ENCODE measurements around the gene MVD.

The MVD gene

DNA sequence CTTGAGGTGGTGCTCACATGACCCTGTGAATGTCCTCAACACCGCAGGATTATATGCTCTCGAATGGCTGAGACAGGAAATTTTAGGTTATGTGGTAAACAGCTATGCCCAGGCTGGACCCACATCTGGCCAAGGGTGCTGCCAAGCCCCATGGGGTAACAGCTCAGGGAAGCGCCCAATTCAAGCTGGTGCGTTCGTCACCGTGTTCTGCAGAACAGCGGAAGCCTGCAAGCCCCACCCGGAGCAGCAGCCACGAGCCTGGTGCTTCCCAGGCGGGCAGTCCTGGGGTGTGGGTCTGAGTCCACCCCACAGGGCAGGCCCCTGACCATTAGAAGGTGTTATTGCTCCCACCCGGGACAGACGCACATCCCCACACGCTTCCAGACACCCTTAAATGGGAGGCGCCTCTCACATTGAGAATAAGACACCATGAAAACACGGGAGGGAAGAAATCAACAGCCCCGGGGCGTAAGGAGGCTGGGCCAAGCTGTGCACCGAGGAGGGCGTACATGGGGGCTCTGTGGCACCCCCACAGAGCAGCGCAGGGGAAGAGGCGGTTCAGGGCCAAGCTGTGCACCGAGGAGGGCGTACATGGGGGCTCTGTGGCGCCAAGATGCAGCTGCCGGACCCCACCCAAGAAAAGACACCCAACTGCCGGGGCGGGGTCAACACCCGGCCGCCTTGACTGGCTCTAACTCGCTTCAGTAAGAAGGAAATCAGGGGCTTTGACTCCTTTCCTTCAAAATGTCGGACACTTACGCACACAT is 9.1 kb downstream of the MVD start:
- DNase-seq: no peak

GRCh38 chr16:88653101-88653500 is 9.8 kb downstream of the MVD start:
- DNase-seq: no peak

- DNase-seq: no peak
These were observed 10.2 kb downstream of the MVD start for GRCh38 chr16:88652762-88653063.

- DNase-seq: no peak
These were observed 10.7 kb downstream of the MVD start for GRCh38 chr16:88651989-88652761.

DNA sequence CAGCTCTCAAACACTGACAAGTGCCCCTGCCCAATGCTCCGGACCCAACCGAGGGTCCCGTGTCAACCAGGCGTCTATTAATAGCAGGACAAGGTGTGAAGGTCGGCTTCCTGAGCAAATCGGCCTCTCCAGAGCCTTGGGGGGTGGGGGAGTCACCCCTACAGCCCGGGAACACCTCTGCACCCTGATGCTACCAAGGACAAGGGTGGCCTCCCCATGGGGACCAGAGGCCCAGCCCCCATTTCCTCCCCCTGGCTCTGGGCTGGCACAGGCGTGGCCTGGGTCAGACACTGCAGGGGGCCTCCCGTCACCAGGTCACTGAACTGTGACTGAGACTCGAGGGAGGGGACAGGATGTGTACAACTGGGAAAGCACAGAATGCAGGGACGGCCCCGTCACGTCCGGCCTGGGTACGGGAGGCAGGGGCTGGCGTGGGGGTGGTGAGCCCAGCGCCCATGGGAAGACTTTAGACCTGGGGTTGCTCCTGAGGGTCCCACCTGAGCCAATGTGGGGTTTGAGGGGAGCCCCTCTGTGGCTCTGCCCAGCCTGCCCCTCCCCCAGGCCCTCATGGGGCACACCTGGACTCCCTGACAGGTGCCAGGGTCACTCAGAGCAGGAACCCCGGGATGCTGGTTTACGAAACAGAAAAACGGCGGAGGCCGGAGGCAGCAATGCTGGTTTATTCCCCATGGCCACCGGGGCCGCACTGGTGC is 11.5 kb downstream of the MVD start:
- DNase-seq: no peak

DNA sequence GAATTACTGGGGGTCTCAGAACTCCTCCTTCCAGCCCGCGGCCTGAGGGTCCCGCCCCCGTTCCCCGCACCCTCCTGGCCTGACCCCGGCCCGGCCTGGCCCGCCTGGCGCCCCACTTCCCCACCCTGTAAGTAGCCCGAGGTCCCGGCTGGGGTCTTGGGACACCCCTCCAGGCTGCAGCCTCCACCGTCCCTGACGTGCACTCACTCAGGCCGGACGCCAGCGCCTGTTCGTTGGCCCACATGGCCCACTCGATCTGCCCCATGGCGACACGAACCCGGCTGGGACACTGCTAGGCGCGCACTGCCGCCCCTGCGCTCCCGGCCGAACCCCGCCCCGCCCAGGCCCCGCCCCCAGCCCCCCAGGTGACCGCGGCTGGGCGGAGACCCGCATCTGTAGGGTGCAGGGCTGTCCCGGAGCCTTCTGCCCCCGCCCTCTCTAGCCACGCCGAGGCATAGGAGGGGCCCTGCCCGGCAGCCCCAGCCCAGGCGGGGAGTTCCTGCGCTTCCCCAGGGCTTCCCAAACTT is 12.1 kb downstream of the MVD start, which contains the start of gene CYBA:
Gene CYBA (minus strand): TSS at position 305 of the 527 bp plus-strand sequence. CDS start 40 bp downstream, at position 265.
- no peak for DNase-seq

DNA sequence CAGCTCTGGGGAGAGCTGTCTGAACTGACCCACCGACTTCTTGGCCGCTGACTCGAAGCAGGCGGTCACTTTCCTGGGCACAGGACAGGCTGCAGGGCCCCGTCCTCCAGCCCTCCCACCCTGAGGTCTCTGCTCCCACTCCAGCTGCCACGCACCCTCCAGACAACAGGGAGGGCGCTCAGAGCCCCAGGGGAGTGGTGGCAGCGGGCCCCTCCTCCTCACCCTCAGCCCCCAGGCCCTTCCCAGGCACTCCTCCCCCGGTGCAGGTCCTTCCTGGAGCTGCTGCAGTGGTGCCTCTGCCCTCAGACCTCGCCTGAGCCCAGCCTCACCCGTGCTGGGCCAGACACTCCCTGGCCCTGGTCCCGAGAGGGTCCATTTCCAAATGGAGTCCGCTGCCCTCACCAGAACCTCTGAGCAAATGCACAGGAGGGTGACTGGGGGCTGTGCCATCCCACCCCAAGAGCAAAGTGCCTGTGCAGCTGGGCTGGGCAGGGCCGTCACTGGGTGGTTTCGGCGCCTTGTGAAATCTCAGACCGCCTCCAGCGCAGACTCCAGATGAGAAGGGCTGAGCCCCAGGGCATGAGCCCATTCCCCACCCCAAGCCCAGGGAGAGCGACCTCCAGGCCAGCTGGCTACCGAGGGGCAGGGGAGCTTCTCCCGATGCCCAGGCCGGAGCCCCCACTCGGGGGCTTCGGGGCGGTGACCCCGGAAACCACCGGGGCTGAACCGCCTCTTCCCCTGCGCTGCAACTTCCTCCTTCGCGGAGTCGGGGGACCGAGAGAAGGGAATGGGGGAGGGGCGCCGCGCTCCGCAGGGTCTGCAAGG is 12.8 kb downstream of the MVD start:
- no peak for DNase-seq

DNA sequence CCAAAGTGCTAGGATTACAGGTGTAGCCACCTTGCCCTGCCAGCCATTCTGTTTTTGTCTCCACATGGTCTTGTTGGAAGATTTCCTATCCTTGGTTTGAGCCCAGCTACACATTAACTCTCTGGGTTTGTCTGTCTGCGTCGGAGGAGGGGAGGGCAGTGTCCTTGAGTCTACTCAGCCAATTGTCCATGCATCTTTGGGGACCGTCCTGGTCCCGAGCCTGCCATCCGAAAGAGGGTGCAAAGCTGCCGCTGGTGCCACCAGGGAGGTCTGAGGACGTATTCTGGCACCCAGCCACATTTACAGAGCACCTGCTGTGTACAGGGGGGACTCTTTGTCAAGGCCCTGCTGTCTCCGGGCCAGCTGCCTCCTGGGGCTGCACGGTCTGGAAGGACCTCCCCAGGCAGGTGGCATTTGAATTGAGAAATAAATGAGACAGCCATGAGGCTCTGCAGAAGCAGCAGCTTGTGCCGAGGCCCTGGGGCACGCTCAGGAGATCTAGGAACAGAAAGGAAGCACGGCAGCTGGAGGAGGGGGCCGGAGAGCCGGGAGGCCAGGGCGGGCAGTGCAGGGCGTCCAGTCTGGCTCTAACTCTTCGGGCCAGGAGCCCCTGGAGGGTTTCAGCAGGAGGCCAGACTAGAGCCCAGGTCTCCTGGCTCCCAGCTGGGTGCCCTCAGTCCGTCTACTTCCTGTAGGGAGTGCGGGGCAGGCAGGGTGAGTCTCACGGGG is 13.5 kb downstream of the MVD start:
- no peak for DNase-seq

- DNase-seq: no peak
These were observed 15.5 kb downstream of the MVD start for GRCh38 chr16:88647178-88648070.

DNA sequence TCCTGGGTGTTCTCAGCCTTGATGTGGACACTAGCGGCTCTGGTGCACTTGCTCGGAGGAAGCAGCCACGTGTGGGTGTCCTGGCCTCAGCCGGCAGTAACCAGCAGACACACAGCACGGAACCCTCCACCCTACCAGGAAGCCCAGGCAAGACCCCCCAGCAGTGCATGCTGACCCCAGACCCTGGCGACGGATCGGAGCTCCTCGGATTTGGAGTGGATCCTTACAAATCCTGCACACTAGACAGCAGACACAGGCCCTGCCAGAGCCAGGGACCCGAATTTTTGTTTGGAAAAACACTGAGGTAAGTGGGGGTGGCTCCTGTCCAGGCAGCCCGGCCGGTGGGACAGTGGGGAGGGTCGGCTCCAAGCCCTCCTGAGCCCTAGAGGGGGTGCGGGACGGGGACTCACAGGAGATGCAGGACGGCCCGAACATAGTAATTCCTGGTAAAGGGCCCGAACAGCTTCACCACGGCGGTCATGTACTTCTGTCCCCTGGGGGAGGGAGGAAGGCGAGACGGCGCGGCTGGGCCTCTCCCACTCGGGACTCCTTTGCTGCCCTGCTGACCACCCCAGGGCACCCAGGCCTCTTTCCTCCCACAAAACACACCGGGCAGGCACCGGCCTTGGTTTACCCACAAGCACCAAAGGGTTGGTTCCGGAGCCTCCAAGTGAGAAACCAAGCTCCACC is 16.4 kb downstream of the MVD start:
- DNase-seq: no peak

DNA sequence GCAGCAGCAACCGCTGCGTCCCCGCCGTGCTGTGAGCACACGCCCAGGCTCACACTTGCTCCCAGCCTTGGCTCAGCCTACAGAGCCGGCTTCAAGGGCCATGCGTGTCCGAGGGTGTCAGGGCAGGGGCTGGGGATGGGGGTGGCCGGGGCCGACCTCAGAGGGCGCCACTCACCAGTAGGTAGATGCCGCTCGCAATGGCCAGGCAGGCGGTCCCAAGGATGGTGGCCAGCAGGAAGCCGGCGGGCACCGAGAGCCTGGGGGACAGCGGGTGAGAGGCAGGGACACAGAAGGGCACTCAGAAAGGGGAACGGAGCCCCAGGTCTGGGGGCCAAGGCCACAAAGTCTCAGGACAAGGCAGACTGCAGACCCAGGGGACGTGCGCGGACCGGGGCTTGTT is 16.9 kb downstream of the MVD start:
- no peak for DNase-seq

GRCh38 chr16:88645455-88645854 is 17.4 kb downstream of the MVD start:
- no peak for DNase-seq

- DNase-seq: no peak
These were observed 19.3 kb downstream of the MVD start for GRCh38 chr16:88643644-88643932.

GRCh38 chr16:88642881-88643643 is 19.8 kb downstream of the MVD start:
- DNase-seq: no peak

DNA sequence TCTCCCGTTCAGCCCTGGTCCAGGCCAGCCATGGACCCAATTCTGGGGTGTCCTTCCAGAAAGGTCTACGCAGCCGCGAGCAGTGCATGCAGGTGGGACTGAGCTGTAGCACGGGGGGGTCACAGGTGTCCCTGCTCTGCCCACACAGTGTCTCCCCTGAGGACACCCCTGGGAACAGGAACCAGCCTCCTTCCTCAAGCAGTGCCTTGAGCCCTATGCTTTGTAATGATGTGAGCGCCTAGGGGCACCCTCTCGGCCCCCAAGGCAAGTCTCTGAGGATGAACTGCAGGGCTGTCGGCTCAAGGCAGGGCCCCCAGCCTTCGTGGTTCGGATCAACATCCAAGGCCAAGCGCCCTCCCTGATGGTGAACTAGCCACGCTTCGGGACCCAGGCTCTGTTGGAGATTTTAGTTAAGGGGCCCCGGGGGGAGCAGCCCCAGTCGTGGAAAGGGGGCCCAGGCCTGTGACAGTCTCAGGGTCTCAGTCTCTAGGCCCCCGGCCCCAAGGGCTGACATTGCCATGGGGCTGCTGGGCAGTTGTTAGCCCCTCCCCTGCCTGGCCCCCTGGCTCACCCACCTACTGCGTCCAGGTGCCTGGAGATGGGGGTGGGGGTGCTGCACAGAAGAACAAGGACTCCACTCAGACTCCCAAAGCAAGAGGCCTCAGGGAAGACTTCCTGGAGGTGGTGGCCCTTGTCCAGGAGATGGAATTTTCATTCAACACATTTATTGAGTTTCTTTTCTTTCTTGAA is 22.2 kb downstream of the MVD start:
- no peak for DNase-seq

DNA sequence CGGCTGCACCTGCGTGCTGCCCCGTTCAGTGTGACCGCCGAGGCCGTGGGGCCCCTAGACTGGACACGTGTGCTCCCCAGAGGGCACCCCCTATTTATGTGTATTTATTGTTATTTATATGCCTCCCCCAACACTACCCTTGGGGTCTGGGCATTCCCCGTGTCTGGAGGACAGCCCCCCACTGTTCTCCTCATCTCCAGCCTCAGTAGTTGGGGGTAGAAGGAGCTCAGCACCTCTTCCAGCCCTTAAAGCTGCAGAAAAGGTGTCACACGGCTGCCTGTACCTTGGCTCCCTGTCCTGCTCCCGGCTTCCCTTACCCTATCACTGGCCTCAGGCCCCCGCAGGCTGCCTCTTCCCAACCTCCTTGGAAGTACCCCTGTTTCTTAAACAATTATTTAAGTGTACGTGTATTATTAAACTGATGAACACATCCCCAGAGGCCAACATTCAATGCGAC is 22.8 kb downstream of the MVD start:
- no peak for DNase-seq

DNA sequence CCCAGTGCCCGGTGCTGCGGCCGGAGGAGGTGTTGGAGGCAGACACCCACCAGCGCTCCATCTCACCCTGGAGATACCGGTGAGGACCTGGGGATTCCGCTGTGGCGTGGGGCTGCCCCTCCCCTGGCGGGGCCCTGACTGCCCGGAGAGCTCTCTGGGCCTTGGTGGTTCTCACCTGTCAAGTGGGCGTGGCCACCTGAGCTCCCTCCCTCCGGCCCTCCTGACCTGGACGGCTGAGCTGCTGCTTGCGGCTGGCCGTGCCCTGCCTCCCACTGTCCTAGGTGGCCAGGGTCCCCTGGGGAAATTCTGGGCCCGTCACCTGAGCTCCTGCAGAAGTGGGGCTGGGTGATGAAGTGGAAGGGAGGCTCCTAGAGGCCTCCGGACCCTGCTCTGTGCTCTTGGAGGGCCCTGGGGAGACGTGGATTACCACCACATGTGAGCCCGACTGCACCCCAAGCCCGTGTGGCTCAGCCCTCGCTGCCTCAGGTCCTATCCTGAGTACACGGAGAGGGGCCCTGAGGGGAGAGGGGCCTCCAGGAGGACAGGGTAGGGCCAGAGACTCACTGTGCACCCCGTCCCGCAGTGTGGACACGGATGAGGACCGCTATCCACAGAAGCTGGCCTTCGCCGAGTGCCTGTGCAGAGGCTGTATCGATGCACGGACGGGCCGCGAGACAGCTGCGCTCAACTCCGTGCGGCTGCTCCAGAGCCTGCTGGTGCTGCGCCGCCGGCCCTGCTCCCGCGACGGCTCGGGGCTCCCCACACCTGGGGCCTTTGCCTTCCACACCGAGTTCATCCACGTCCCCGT is 23.5 kb downstream of the MVD start:
- no peak for DNase-seq
